PFSK-1 (cell line): ENCODE results near the gene SUMO4.

Source experiments
- FOXP2 ChIP-seq: optimal IDR thresholded peaks from 2 replicates; pipeline ENCODE3; 2011; ENCODE audit warnings: borderline replicate concordance, control low read depth, inconsistent platforms; ENCODE audit not compliant: insufficient read depth; ENCODE audit errors: extremely low read length, extremely low read depth
- POLR2AphosphoS5 ChIP-seq: IDR thresholded peaks from 2 replicates; pipeline ENCODE4 v1.6.1; 2012; ENCODE audit warnings: low read depth, mild to moderate bottlenecking, control low read depth, low read length, moderate library complexity
- SIN3A ChIP-seq: IDR thresholded peaks from 2 replicates; pipeline ENCODE4 v1.6.1; 2012; ENCODE audit warnings: mild to moderate bottlenecking, low read length, moderate library complexity, borderline replicate concordance; ENCODE audit not compliant: insufficient read depth
- TAF1 ChIP-seq: IDR thresholded peaks from 2 replicates; pipeline ENCODE4 v1.6.1; 2012; ENCODE audit warnings: low read length, control low read depth, borderline replicate concordance; ENCODE audit not compliant: insufficient read depth
- TF ChIP-seq, protein P1 (sequence below), 2 experiments: IDR thresholded peaks; 2 replicates each; pipeline versions ENCODE4 v1.6.1 to v1.8.0; 2011 to 2012; ENCODE audit warnings: low read depth in 2 of 2, low read length in 2 of 2, control low read depth in 1 of 2, inconsistent platforms in 1 of 2, mild to moderate bottlenecking in 1 of 2, moderate library complexity in 1 of 2; ENCODE audit not compliant: insufficient read depth in 1 of 2

GRCh38 chr6:149405823-149406765 lies 6.0 kb downstream of the SUMO4 start:
- TF ChIP-seq SIN3A (no peak), POLR2AphosphoS5 (no peak), TAF1 (no peak), FOXP2 (no peak)
- TF ChIP-seq, protein P1, sequence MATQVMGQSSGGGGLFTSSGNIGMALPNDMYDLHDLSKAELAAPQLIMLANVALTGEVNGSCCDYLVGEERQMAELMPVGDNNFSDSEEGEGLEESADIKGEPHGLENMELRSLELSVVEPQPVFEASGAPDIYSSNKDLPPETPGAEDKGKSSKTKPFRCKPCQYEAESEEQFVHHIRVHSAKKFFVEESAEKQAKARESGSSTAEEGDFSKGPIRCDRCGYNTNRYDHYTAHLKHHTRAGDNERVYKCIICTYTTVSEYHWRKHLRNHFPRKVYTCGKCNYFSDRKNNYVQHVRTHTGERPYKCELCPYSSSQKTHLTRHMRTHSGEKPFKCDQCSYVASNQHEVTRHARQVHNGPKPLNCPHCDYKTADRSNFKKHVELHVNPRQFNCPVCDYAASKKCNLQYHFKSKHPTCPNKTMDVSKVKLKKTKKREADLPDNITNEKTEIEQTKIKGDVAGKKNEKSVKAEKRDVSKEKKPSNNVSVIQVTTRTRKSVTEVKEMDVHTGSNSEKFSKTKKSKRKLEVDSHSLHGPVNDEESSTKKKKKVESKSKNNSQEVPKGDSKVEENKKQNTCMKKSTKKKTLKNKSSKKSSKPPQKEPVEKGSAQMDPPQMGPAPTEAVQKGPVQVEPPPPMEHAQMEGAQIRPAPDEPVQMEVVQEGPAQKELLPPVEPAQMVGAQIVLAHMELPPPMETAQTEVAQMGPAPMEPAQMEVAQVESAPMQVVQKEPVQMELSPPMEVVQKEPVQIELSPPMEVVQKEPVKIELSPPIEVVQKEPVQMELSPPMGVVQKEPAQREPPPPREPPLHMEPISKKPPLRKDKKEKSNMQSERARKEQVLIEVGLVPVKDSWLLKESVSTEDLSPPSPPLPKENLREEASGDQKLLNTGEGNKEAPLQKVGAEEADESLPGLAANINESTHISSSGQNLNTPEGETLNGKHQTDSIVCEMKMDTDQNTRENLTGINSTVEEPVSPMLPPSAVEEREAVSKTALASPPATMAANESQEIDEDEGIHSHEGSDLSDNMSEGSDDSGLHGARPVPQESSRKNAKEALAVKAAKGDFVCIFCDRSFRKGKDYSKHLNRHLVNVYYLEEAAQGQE (IDR thresholded peaks at IDR 0.05; ENCODE audit: insufficient read depth in 1 of 2, low read depth in 2 of 2, low read length in 2 of 2) = no peak
